ENCODE measurements around the gene PHLDA3. TPM values are rescaled to one million over a fixed set of nuclear protein-coding genes. Genes with fewer than 3 reads are reported as not detected.

PHLDA3 gene
- total RNA-seq, 4 donors from 2014 or later = 17.2 to 33.3 (median 21.6) TPM

- Histone ChIP-seq H3K36me3 (no peaks in the 10 kb centered on the region), H3K27ac (no peak overlapping the region), H3K9me3 (no peaks in the 10 kb centered on the region), H3K4me3 (replicated peaks in 1 of 3) (no peak overlapping the region), H3K4me1 (peaks cover 0 to 4% of the 10 kb centered on the region in 2 donors), H3K27me3 (no peaks in the 10 kb centered on the region)
- WGBS, 2 donors = 91% methylated on average over 3 of the region's 3 CpGs
- intact Hi-C loops (cut with DNase I) = no loop called here
- no peak for DNase-seq
- no peak for TF ChIP-seq CTCF (IDR thresholded peaks at IDR 0.05)
- no peak for TF ChIP-seq POLR2A (IDR thresholded peaks at IDR 0.05)
Measured at GRCh38 chr1:201434266-201434665, 34.7 kb downstream of the PHLDA3 start.

GRCh38 chr1:201433609-201434008 lies 35.4 kb downstream of the PHLDA3 start:
- no peaks in the 10 kb centered on the region for H3K36me3 ChIP-seq
- 92 to 94% methylated on average over 6 of the region's 6 CpGs for WGBS, 2 donors
- H3K4me1 ChIP-seq = peaks cover 0 to 4% of the 10 kb centered on the region in 2 donors
- H3K4me3 ChIP-seq (replicated peaks in 1 of 3) = no peak overlapping the region
- H3K9me3 ChIP-seq = no peaks in the 10 kb centered on the region
- intact Hi-C loops (cut with DNase I) = no loop called here
- TF ChIP-seq POLR2A (IDR thresholded peaks at IDR 0.05) (no peak), CTCF (IDR thresholded peaks at IDR 0.05) (no peak)
- no peak for DNase-seq
- H3K27ac ChIP-seq = no peak overlapping the region
- no peaks in the 10 kb centered on the region for H3K27me3 ChIP-seq

- H3K4me1 ChIP-seq = peaks cover 0 to 4% of the 10 kb centered on the region in 2 donors
- no peak for TF ChIP-seq POLR2A (IDR thresholded peaks at IDR 0.05)
- no peak for TF ChIP-seq CTCF (IDR thresholded peaks at IDR 0.05)
- no peaks in the 10 kb centered on the region for H3K36me3 ChIP-seq
- H3K27me3 ChIP-seq = no peaks in the 10 kb centered on the region
- DNase-seq = no peak
- no peak overlapping the region for H3K4me3 ChIP-seq (replicated peaks in 1 of 3)
- 20 to 88% methylated on average over 1 to 4 of the region's 4 CpGs for WGBS, 2 donors
- intact Hi-C loops (cut with DNase I) = no loop called here
- H3K9me3 ChIP-seq = no peaks in the 10 kb centered on the region
- H3K27ac ChIP-seq = no peak overlapping the region
Measured at GRCh38 chr1:201430776-201431175, 38.2 kb downstream of the PHLDA3 start.

- Histone ChIP-seq H3K36me3 (no peaks in the 10 kb centered on the region), H3K4me3 (replicated peaks in 1 of 3) (no peak overlapping the region), H3K4me1 (no peaks in the 10 kb centered on the region), H3K9me3 (no peaks in the 10 kb centered on the region), H3K27me3 (no peaks in the 10 kb centered on the region), H3K27ac (no peak overlapping the region)
- intact Hi-C loops (cut with DNase I) = no loop called here
- 89 to 93% methylated on average over 18 of the region's 18 CpGs for WGBS, 2 donors
- DNase-seq = no peak
- no peak for TF ChIP-seq POLR2A (IDR thresholded peaks at IDR 0.05)
- no peak for TF ChIP-seq CTCF (IDR thresholded peaks at IDR 0.05)
Measured at GRCh38 chr1:201429736-201430501, 39.1 kb downstream of the PHLDA3 start.

- Histone ChIP-seq H3K9me3 (no peaks in the 10 kb centered on the region), H3K27ac (no peak overlapping the region), H3K4me1 (no peaks in the 10 kb centered on the region), H3K27me3 (no peaks in the 10 kb centered on the region), H3K36me3 (no peaks in the 10 kb centered on the region), H3K4me3 (replicated peaks in 1 of 3) (no peak overlapping the region)
- WGBS, 2 donors = 63 to 75% methylated on average over 4 to 6 of the region's 6 CpGs
- intact Hi-C loops (cut with DNase I) = no loop called here
- DNase-seq = no peak
- TF ChIP-seq CTCF (IDR thresholded peaks at IDR 0.05) (no peak), POLR2A (IDR thresholded peaks at IDR 0.05) (no peak)
Measured at GRCh38 chr1:201427963-201428362, 41.0 kb downstream of the PHLDA3 start.
